Activated CD4-positive, CD25-positive, alpha-beta regulatory T cell (primary cell): ENCODE data around the gene PCIF1.
"Not testable (repeated sequence)": the region's sequence is repeated elsewhere in the genome, so short reads cannot be mapped to it uniquely, and the experiment has no call there.

Experiments
- DNase-seq, 4 experiments: peaks; one replicate each; lab custom pipeline; 2025; lab: John Stamatoyannopoulos, UW

PCIF1 gene

GRCh38 chr20:45947110-45947866 lies 12.8 kb downstream of the PCIF1 start:
- no peak for DNase-seq

GRCh38 chr20:45948261-45948733 lies 13.8 kb downstream of the PCIF1 start:
- no peak for DNase-seq

- DNase-seq: no peak
Measured at GRCh38 chr20:45948742-45949541, 14.5 kb downstream of the PCIF1 start.

- no peak for DNase-seq
Measured at GRCh38 chr20:45949542-45950329, 15.3 kb downstream of the PCIF1 start.

- no peak for DNase-seq
Measured at GRCh38 chr20:45950330-45950646, 15.8 kb downstream of the PCIF1 start.

- no peak for DNase-seq
Measured at GRCh38 chr20:45951925-45952834, 17.7 kb downstream of the PCIF1 start.

- no peak for DNase-seq
Measured at GRCh38 chr20:45952861-45953260, 18.4 kb downstream of the PCIF1 start.

GRCh38 chr20:45953672-45954071 lies 19.2 kb downstream of the PCIF1 start:
- no peak for DNase-seq

- DNase-seq: not testable (repeated sequence)
Measured at GRCh38 chr20:45956326-45956725, 21.8 kb downstream of the PCIF1 start.

- no peak for DNase-seq
Measured at GRCh38 chr20:45957021-45957941, 22.8 kb downstream of the PCIF1 start.

GRCh38 chr20:45958593-45958992 lies 24.1 kb downstream of the PCIF1 start:
- no peak for DNase-seq

- DNase-seq: no peak
Measured at GRCh38 chr20:45959126-45959525, 24.6 kb downstream of the PCIF1 start.

GRCh38 chr20:45959956-45960630 lies 25.6 kb downstream of the PCIF1 start:
- DNase-seq: no peak

GRCh38 chr20:45962031-45962755 lies 27.7 kb downstream of the PCIF1 start:
- no peak for DNase-seq

GRCh38 chr20:45963059-45964005 lies 28.8 kb downstream of the PCIF1 start:
- no peak for DNase-seq

GRCh38 chr20:45964006-45964400 lies 29.5 kb downstream of the PCIF1 start:
- DNase-seq: no peak

GRCh38 chr20:45965169-45966002 lies 30.9 kb downstream of the PCIF1 start:
- no peak for DNase-seq
